ENCODE measurements around the gene GPR34. TPM values are rescaled to one million over a fixed set of nuclear protein-coding genes. Genes with fewer than 3 reads are reported as not detected.

GPR34 gene
- total RNA-seq, 2 donors from 2014 or later = 11.4 to 22.0 TPM

DNA sequence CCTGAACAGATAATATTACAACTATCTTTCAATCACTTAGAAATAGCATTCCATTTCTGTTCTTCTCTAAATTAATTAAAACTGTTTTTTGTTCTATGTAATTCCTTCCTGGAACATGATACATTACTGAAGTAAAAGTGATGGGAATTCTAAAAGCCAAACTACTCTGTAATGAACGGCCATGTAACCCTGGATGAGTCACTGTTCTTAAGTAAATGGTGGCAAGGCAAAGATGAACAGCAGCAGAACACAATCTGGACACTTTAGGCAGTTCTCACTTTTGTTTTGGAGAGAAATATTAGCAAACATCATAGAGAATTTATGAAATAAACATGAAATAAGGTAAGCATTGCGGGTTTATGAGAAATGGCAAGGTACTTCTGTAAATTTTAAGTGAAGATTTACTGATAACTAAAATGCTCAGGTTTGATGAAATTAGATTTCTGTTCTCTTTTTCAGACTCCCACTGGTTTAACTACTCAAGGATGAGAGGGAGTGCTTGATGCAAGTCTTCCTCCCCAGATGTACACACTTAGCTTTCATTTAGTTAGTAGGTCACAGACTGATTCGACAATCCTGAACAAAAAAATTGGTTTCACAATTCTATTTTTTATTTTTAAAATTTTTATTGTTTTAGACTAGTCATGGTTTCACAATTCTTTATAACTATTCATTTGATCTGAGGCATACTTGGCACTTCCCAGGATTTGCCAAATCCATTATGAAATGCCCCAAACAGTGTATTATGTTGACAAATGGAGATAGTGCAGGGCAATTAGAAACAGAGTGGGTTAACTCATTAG is 34.2 kb downstream of the GPR34 start:
- ATAC-seq (no peak), DNase-seq (no peak)
- intact Hi-C loops (cut with DNase I) = no loop called here

DNA sequence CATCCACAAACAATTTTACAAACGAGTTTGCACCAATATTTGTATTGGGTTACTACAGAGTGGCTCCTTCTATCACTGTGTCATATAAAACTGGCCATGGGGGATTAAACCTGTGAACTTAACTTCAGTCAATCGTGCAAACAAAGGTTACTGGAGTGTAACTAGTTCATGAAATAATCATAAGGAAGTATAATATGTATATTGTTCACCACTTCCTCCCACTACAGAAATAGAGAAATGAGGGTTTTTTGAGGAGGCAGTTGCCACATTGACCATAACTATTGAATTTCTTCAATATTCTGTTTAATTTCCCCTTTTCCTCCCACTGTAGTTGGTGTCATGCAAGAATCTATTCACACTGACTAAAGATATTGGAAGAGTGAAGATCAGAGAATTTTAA is 35.1 kb downstream of the GPR34 start, which contains the start of gene GPR82:
Gene GPR82, plus strand, starts transcription at position 356 of the 400 bp plus-strand sequence. CDS start 2,846 bp downstream, outside the sequence.
- no peak for DNase-seq
- no peak for ATAC-seq
- intact Hi-C loops (cut with DNase I) = no loop called here

DNA sequence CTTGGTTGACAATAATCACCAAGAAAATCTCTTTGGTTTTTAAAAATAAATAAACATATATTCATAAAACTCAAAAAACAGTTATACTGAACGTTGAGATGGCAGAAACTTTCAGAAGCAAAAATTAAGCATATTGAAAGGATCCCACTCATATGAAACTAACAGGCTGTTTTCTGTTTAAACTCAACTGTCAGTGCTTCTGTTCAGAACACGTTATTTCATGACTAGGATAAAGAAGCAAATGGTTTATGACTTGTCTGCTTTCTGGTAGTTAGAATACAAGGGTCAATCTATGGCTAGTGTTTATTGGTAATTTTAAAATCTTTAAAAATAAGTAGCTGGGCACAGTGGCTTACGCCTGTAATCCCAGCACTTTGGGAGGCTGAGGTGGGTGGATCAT is 39.4 kb downstream of the GPR34 start:
- ATAC-seq (no peak), DNase-seq (no peak)
- intact Hi-C loops (cut with DNase I) = no loop called here

GRCh38 chrX:41730081-41730480 is 41.3 kb downstream of the GPR34 start:
- intact Hi-C loops (cut with DNase I) = no loop called here
- ATAC-seq = no peak
- DNase-seq = no peak

GRCh38 chrX:41732260-41732659 is 43.5 kb downstream of the GPR34 start:
- DNase-seq (no peak), ATAC-seq (no peak)
- intact Hi-C loops (cut with DNase I) = no loop called here

GRCh38 chrX:41733939-41734338 is 45.2 kb downstream of the GPR34 start:
- ATAC-seq (no peak), DNase-seq (no peak)
- intact Hi-C loops (cut with DNase I) = no loop called here

- intact Hi-C loops (cut with DNase I) = no loop called here
- DNase-seq = no peak
- ATAC-seq = no peak
Observed at GRCh38 chrX:41734530-41734929, 45.8 kb downstream of the GPR34 start.

GRCh38 chrX:41737065-41737464 is 48.3 kb downstream of the GPR34 start:
- DNase-seq (no peak), ATAC-seq (no peak)
- intact Hi-C loops (cut with DNase I) = no loop called here

DNA sequence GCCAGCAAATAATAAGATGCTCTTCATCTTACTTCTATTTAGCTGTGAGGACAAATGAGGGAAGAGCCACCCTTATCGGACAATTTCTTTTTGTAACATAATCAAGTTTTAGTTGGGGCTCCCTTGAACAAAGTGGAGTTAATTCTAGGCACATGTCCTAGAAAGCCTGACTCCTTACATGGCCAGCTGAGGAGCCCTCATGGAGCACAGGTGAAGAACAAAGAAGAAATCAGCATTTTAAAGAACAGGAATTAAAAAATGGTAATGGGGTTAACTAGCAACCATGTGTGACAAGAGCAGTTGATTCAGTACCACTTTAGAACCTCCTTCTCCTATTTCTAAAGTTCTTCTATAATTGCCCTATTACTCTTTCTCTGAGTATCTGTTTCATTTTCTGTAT is 51.1 kb downstream of the GPR34 start:
- intact Hi-C loops (cut with DNase I) = no loop called here
- DNase-seq (no peak), ATAC-seq (no peak)

Other genes starting within 250 kb of the GPR34 start
- not detected for gene NYX, start 241.6 kb upstream of the GPR34 start, total RNA-seq
- gene GPR82, start 35.2 kb downstream of the GPR34 start, total RNA-seq = under 1 TPM in 1 of 2 donors, not detected in 1; 0.53 TPM
- 10 to 100 TPM; 15.0 to 23.2 TPM for gene CASK, start 234.6 kb downstream of the GPR34 start, total RNA-seq

Data from left cardiac atrium (tissue), 4 donors.